WTC11 (cell line): Measurements from ENCODE around the gene SIPA1L3. TPM values are rescaled to one million over a fixed set of nuclear protein-coding genes. Genes with fewer than 3 reads are reported as not detected.

ENCODE experiments used
- ATAC-seq: fragments of 200-7000 bp; cut with Tn5 transposase; 2 replicates; pipeline ENCODE4 v1.10.0; 2021; ENCODE audit warnings: mild to moderate bottlenecking, moderate library complexity
- CTCF ChIA-PET: fragments of 300-600 bp; sonication (Branson Sonifier 250); formaldehyde crosslinking; loops from one replicate; lab custom pipeline; 2021; ENCODE audit warnings: antibody characterized with exemption; lab: Charles Lee
- POLR2A ChIA-PET: fragments of 350-600 bp; sonication (Branson Sonifier 250); formaldehyde crosslinking; loops from one replicate; lab custom pipeline; 2021; ENCODE audit warnings: antibody characterized with exemption; lab: Charles Lee
- DNase-seq: peaks from one replicate; pipeline ENCODE4 v3.0.0; 2021; ENCODE audit warnings: low spot score
- H3K27ac Mint-ChIP-seq: 2 replicates; pipeline ENCODE4 v1.8.0; 2021; ENCODE audit warnings: mixed read lengths
- H3K27me3 Mint-ChIP-seq: 2 replicates; pipeline ENCODE4 v1.8.0; 2021; ENCODE audit warnings: low read depth, mild to moderate bottlenecking, moderate library complexity, mixed read lengths
- H3K36me3 Mint-ChIP-seq: 2 replicates; pipeline ENCODE4 v1.8.0; 2021; ENCODE audit warnings: mixed read lengths
- H3K4me1 Mint-ChIP-seq: 2 replicates; pipeline ENCODE4 v1.8.0; 2022; ENCODE audit warnings: mixed read lengths
- H3K4me3 Mint-ChIP-seq: 2 replicates; pipeline ENCODE4 v1.8.0; 2021; ENCODE audit warnings: mild to moderate bottlenecking, moderate library complexity, mixed read lengths
- H3K9me3 Mint-ChIP-seq: 2 replicates; pipeline ENCODE4 v1.8.0; 2021; ENCODE audit warnings: mixed read lengths
- GTF2I ChIP-seq: fragments of 250-450 bp; sonication (Bioruptor Pico); conservative IDR thresholded peaks from 2 replicates; pipeline ENCODE4 v1.4.0; 2021; ENCODE audit warnings: mild to moderate bottlenecking
- MXD4 ChIP-seq: fragments of 250-450 bp; sonication (Bioruptor Pico); IDR thresholded peaks from 2 replicates; pipeline ENCODE4 v1.8.0; 2021; ENCODE audit warnings: mild to moderate bottlenecking, moderate library complexity, borderline replicate concordance
- NFYB ChIP-seq: sonication (generic); formaldehyde crosslinking; conservative IDR thresholded peaks from 2 replicates; pipeline ENCODE4 v1.8.0; 2022; ENCODE audit warnings: low read depth, missing genetic modification reagents
- NR2C2 ChIP-seq: sonication (generic); formaldehyde crosslinking; IDR thresholded peaks from 2 replicates; pipeline ENCODE4 v1.8.0; 2022; ENCODE audit warnings: mild to moderate bottlenecking, missing genetic modification reagents
- PRRX2 ChIP-seq: fragments of 250-450 bp; sonication (Bioruptor Pico); IDR thresholded peaks from 2 replicates; pipeline ENCODE4 v1.8.0; 2021; ENCODE audit warnings: mild to moderate bottlenecking
- RELA ChIP-seq: sonication (generic); formaldehyde crosslinking; IDR thresholded peaks from 2 replicates; pipeline ENCODE4 v1.8.1; 2022; ENCODE audit warnings: missing genetic modification reagents, mild to moderate bottlenecking, borderline replicate concordance
- RORB ChIP-seq: fragments of 250-450 bp; sonication (Bioruptor Pico); IDR thresholded peaks from 2 replicates; pipeline ENCODE4 v1.9.0; 2021; ENCODE audit warnings: mild to moderate bottlenecking
- SMAD4 ChIP-seq: sonication (generic); formaldehyde crosslinking; IDR thresholded peaks from 2 replicates; pipeline ENCODE4 v1.8.0; 2022; ENCODE audit warnings: mild to moderate bottlenecking, missing genetic modification reagents
- SOX15 ChIP-seq: fragments of 250-450 bp; sonication (Bioruptor Pico); IDR thresholded peaks from 2 replicates; pipeline ENCODE4 v1.9.0; 2021; ENCODE audit warnings: mild to moderate bottlenecking
- ZBTB21 ChIP-seq: sonication (generic); formaldehyde crosslinking; IDR thresholded peaks from 2 replicates; pipeline ENCODE4 v1.8.1; 2023; ENCODE audit warnings: mild to moderate bottlenecking, missing genetic modification reagents, borderline replicate concordance
- ZNF317 ChIP-seq: sonication (generic); formaldehyde crosslinking; IDR thresholded peaks from 2 replicates; pipeline ENCODE4 v1.8.1; 2023; ENCODE audit warnings: low read depth, mild to moderate bottlenecking, moderate library complexity, missing genetic modification reagents, borderline replicate concordance
- ZNF416 ChIP-seq: fragments of 250-450 bp; sonication (Bioruptor Pico); IDR thresholded peaks from 2 replicates; pipeline ENCODE4 v1.9.0; 2021; ENCODE audit warnings: mild to moderate bottlenecking, inconsistent platforms
- total RNA-seq: library from RNA; stranded (reverse); gene quantifications from 3 replicates; pipeline ENCODE4 v1.2.3, GENCODE V29; 2021
- TF ChIP-seq, protein P1 (sequence below): sonication (generic); formaldehyde crosslinking; IDR thresholded peaks from 2 replicates; pipeline ENCODE4 v1.8.1; 2023; ENCODE audit warnings: mild to moderate bottlenecking, missing genetic modification reagents, moderate library complexity
- TF ChIP-seq, protein P2 (sequence below): sonication (generic); formaldehyde crosslinking; IDR thresholded peaks from 2 replicates; pipeline ENCODE4 v1.8.0; 2022; ENCODE audit warnings: mild to moderate bottlenecking, missing genetic modification reagents
- TF ChIP-seq, protein P3 (sequence below): fragments of 250-450 bp; sonication (Bioruptor Pico); IDR thresholded peaks from 2 replicates; pipeline ENCODE4 v1.9.0; 2021; ENCODE audit warnings: mild to moderate bottlenecking
- TF ChIP-seq, protein P4 (sequence below): fragments of 200-600 bp; IDR thresholded peaks from 2 replicates; pipeline ENCODE4 v1.8.0; 2022; ENCODE audit warnings: antibody characterized with exemption
- TF ChIP-seq, protein P5 (sequence below): sonication (generic); formaldehyde crosslinking; IDR thresholded peaks from 2 replicates; pipeline ENCODE4 v1.8.0; 2023; ENCODE audit warnings: mild to moderate bottlenecking, missing genetic modification reagents
- TF ChIP-seq, protein P6 (sequence below): sonication (generic); formaldehyde crosslinking; conservative IDR thresholded peaks from 2 replicates; pipeline ENCODE4 v1.8.1; 2023; ENCODE audit warnings: mild to moderate bottlenecking, low read depth, missing genetic modification reagents, moderate library complexity

Gene SIPA1L3
- total RNA-seq, 1 experiment from 2014 or later = 41.5 TPM

DNA sequence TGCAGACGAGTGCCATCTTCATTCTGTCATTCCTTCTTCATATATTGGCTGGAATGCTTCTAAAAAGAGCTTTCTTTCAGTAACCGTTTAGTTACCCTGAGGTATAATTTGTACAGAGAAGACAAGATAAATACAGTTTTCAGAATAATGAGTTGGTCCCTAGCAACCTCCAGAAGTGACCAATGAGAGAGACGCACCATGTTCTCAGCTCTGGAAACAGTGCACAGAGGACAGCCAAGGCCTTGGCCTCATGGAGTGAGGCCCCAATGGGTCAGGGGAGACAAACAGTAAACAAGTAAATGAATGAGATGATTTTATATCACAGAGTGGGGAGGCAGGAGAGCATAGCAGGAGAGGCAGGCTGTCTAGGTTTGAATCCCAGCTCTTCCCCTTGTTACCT lies 226.3 kb downstream of the SIPA1L3 start (continued):
- TF ChIP-seq ZNF317 (no peak), GTF2I (CRISPR knock-in tag) (no peak), RORB (CRISPR knock-in tag) (no peak)

DNA sequence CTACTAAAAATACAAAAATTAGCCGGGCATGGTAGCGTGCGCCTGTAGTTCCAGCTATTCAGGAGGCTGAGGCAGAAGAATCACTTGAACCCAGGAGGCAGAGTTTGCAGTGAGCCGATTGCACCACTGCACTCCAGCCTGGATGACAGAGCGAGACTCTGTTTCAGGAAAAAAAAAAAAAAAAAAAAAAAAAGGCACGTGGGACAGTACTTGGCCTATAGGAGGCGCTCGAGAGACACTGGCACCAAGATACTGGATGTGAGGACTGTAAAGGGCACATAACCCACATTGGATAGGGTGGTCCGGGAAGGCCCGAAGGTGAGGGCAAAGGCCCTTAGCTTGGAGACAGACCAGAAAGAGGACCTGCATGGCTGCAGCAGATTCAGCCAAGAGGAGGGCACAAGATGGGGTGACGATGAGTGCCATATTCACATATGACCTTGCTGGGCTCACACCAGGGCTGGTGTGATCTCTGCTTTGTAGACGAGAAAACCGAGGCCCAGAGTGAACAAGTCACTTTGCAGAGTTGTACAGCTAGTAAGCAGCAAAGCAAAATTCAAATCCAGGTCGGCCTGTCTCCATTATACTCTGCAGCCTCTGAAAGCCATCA lies 227.6 kb downstream of the SIPA1L3 start:
- no peaks in the 10 kb centered on the region for H3K9me3 Mint-ChIP-seq
- TF ChIP-seq, protein P1, sequence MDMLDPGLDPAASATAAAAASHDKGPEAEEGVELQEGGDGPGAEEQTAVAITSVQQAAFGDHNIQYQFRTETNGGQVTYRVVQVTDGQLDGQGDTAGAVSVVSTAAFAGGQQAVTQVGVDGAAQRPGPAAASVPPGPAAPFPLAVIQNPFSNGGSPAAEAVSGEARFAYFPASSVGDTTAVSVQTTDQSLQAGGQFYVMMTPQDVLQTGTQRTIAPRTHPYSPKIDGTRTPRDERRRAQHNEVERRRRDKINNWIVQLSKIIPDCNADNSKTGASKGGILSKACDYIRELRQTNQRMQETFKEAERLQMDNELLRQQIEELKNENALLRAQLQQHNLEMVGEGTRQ (CRISPR knock-in tag) = peak; percentile 58
- TF ChIP-seq NR2C2 (CRISPR knock-in tag) = no peak
- TF ChIP-seq, protein P2, sequence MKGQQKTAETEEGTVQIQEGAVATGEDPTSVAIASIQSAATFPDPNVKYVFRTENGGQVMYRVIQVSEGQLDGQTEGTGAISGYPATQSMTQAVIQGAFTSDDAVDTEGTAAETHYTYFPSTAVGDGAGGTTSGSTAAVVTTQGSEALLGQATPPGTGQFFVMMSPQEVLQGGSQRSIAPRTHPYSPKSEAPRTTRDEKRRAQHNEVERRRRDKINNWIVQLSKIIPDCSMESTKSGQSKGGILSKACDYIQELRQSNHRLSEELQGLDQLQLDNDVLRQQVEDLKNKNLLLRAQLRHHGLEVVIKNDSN (CRISPR knock-in tag) = peak; percentile 64
- no peak for TF ChIP-seq PRRX2
- TF ChIP-seq, protein P3, sequence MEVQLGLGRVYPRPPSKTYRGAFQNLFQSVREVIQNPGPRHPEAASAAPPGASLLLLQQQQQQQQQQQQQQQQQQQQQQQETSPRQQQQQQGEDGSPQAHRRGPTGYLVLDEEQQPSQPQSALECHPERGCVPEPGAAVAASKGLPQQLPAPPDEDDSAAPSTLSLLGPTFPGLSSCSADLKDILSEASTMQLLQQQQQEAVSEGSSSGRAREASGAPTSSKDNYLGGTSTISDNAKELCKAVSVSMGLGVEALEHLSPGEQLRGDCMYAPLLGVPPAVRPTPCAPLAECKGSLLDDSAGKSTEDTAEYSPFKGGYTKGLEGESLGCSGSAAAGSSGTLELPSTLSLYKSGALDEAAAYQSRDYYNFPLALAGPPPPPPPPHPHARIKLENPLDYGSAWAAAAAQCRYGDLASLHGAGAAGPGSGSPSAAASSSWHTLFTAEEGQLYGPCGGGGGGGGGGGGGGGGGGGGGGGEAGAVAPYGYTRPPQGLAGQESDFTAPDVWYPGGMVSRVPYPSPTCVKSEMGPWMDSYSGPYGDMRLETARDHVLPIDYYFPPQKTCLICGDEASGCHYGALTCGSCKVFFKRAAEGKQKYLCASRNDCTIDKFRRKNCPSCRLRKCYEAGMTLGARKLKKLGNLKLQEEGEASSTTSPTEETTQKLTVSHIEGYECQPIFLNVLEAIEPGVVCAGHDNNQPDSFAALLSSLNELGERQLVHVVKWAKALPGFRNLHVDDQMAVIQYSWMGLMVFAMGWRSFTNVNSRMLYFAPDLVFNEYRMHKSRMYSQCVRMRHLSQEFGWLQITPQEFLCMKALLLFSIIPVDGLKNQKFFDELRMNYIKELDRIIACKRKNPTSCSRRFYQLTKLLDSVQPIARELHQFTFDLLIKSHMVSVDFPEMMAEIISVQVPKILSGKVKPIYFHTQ (CRISPR knock-in tag) = no peak
- no peak for TF ChIP-seq SOX15
- TF ChIP-seq, protein P4, sequence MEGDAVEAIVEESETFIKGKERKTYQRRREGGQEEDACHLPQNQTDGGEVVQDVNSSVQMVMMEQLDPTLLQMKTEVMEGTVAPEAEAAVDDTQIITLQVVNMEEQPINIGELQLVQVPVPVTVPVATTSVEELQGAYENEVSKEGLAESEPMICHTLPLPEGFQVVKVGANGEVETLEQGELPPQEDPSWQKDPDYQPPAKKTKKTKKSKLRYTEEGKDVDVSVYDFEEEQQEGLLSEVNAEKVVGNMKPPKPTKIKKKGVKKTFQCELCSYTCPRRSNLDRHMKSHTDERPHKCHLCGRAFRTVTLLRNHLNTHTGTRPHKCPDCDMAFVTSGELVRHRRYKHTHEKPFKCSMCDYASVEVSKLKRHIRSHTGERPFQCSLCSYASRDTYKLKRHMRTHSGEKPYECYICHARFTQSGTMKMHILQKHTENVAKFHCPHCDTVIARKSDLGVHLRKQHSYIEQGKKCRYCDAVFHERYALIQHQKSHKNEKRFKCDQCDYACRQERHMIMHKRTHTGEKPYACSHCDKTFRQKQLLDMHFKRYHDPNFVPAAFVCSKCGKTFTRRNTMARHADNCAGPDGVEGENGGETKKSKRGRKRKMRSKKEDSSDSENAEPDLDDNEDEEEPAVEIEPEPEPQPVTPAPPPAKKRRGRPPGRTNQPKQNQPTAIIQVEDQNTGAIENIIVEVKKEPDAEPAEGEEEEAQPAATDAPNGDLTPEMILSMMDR = peak; percentile 79
- no peak overlapping the region; the same call in 1 of the 2 replicates for H3K27ac Mint-ChIP-seq
- POLR2A ChIA-PET = no interaction called here
- peaks cover 17% of the 10 kb centered on the region for H3K4me1 Mint-ChIP-seq
- CTCF ChIA-PET = interaction anchor here (0.7 to 2.7 kb wide), 26 partner anchors 7 to 523 kb away, joined by 3 to 17 read pairs (median 4); partner anchors contain the start of genes PSMD8, SIPA1L3 and WDR87
- peak; percentile 69 for ATAC-seq
- peak; percentile 58 for DNase-seq
- peaks cover 7% of the 10 kb centered on the region; the same call in 1 of the 2 replicates for H3K36me3 Mint-ChIP-seq
- no peaks in the 10 kb centered on the region for H3K27me3 Mint-ChIP-seq
- no peak overlapping the region for H3K4me3 Mint-ChIP-seq

DNA sequence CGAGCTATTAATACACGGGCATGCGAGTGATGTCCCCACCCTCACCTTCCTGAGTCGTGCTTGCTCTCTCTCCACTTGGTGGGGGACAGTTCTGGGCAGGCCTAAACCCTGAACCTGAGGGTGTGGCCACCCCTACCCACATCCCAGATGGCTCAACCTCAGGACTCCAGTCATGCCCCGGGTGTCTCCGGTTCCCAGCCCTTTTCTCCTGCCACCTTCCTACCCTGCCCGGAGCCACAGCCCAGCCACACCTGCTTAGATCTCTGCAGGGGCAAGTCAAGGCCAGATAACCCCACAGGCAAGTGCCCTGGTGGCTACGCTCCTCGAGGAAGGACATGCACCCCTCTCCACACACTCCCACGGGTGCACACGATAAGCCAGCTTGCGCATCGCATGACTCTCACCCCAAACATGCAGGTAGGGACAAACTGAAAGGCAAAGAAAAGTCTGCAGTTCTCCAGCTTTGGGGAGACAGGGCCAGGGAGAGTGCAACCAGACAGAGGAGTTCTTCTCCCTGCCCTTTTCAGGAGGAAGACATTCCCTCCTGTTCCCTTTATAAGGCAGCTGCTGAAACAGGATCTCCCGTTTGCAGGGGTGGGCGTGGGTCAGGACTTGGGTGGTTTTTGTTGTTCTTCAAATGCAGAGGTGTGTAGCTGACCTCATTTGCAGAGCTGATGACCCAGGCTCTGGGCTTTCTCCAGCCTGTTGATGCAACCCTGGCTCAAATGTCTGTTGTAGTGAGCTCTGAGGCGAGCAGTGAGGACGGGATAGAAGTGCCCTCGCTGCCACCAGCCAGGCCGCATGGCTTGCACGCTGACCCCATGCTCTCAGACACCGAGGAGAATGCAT lies 228.4 kb downstream of the SIPA1L3 start:
- H3K4me1 Mint-ChIP-seq = peaks cover 17% of the 10 kb centered on the region
- ChIA-PET CTCF (interaction anchor here (0.7 to 2.7 kb wide), 20 partner anchors 8 to 239 kb away, joined by 3 to 8 read pairs (median 4); partner anchors contain the start of genes PPP1R14A and PSMD8), POLR2A (no interaction called here)
- no peaks in the 10 kb centered on the region for H3K9me3 Mint-ChIP-seq
- DNase-seq (no peak), ATAC-seq (no peak)
- H3K27me3 Mint-ChIP-seq = no peaks in the 10 kb centered on the region
- peaks cover 7% of the 10 kb centered on the region; the same call in 1 of the 2 replicates for H3K36me3 Mint-ChIP-seq
- no peak overlapping the region for H3K4me3 Mint-ChIP-seq
- TF ChIP-seq, protein P5, sequence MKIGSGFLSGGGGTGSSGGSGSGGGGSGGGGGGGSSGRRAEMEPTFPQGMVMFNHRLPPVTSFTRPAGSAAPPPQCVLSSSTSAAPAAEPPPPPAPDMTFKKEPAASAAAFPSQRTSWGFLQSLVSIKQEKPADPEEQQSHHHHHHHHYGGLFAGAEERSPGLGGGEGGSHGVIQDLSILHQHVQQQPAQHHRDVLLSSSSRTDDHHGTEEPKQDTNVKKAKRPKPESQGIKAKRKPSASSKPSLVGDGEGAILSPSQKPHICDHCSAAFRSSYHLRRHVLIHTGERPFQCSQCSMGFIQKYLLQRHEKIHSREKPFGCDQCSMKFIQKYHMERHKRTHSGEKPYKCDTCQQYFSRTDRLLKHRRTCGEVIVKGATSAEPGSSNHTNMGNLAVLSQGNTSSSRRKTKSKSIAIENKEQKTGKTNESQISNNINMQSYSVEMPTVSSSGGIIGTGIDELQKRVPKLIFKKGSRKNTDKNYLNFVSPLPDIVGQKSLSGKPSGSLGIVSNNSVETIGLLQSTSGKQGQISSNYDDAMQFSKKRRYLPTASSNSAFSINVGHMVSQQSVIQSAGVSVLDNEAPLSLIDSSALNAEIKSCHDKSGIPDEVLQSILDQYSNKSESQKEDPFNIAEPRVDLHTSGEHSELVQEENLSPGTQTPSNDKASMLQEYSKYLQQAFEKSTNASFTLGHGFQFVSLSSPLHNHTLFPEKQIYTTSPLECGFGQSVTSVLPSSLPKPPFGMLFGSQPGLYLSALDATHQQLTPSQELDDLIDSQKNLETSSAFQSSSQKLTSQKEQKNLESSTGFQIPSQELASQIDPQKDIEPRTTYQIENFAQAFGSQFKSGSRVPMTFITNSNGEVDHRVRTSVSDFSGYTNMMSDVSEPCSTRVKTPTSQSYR (CRISPR knock-in tag) = no peak
- TF ChIP-seq, protein P6, sequence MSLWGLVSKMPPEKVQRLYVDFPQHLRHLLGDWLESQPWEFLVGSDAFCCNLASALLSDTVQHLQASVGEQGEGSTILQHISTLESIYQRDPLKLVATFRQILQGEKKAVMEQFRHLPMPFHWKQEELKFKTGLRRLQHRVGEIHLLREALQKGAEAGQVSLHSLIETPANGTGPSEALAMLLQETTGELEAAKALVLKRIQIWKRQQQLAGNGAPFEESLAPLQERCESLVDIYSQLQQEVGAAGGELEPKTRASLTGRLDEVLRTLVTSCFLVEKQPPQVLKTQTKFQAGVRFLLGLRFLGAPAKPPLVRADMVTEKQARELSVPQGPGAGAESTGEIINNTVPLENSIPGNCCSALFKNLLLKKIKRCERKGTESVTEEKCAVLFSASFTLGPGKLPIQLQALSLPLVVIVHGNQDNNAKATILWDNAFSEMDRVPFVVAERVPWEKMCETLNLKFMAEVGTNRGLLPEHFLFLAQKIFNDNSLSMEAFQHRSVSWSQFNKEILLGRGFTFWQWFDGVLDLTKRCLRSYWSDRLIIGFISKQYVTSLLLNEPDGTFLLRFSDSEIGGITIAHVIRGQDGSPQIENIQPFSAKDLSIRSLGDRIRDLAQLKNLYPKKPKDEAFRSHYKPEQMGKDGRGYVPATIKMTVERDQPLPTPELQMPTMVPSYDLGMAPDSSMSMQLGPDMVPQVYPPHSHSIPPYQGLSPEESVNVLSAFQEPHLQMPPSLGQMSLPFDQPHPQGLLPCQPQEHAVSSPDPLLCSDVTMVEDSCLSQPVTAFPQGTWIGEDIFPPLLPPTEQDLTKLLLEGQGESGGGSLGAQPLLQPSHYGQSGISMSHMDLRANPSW (CRISPR knock-in tag) = no peak; the same call in 1 of the 2 replicates
- no peak for TF ChIP-seq MXD4 (CRISPR knock-in tag)
- TF ChIP-seq ZNF416 (CRISPR knock-in tag) = no peak
- no peak for TF ChIP-seq RELA (CRISPR knock-in tag)
- no peak for TF ChIP-seq GTF2I (CRISPR knock-in tag)
- TF ChIP-seq SMAD4 = no peak
- TF ChIP-seq NFYB (CRISPR knock-in tag) = no peak
- no peak for TF ChIP-seq ZBTB21 (CRISPR knock-in tag)
- H3K27ac Mint-ChIP-seq = peak overlapping the region; percentile 48; the same call in 1 of the 2 replicates
